DOHH2 (cell line): ENCODE results near the gene PRKCH.
"Not testable (repeated sequence)": the region's sequence is repeated elsewhere in the genome, so short reads cannot be mapped to it uniquely, and the experiment has no call there.

ENCODE experiments used
- H3F3A ChIP-seq: fragments of 200-600 bp; sonication (generic), shearing (Covaris generic); 2 replicates; pipeline ENCODE4 v1.6.0; 2016; ENCODE audit warnings: antibody characterized with exemption, mild to moderate bottlenecking; ENCODE audit not compliant: control insufficient read depth, insufficient read depth
- H3K27ac ChIP-seq: fragments of 200-600 bp; sonication (generic); 2 replicates; pipeline ENCODE4 v1.5.1; 2014; ENCODE audit warnings: low read depth, mild to moderate bottlenecking, low read length, moderate library complexity
- H3K27me3 ChIP-seq: fragments of 200-600 bp; sonication (generic); 2 replicates; pipeline ENCODE4 v1.6.1; 2014; ENCODE audit warnings: mild to moderate bottlenecking, low read length, mixed read lengths; ENCODE audit not compliant: control insufficient read depth
- H3K36me3 ChIP-seq: fragments of 200-600 bp; sonication (generic); 2 replicates; pipeline ENCODE4 v1.6.1; 2014; ENCODE audit warnings: mild to moderate bottlenecking, low read length, moderate library complexity, mixed read lengths; ENCODE audit not compliant: control insufficient read depth
- H3K4me1 ChIP-seq: fragments of 200-600 bp; sonication (generic); 2 replicates; pipeline ENCODE4 v1.6.1; 2014; ENCODE audit warnings: mild to moderate bottlenecking, low read length, mixed read lengths; ENCODE audit not compliant: control insufficient read depth
- H3K4me2 ChIP-seq: fragments of 200-600 bp; sonication (generic); 2 replicates; pipeline ENCODE4 v1.6.0; 2014; ENCODE audit warnings: mild to moderate bottlenecking, low read length, moderate library complexity
- H3K4me3 ChIP-seq: fragments of 200-600 bp; sonication (generic); 2 replicates; pipeline ENCODE4 v1.5.1; 2014; ENCODE audit warnings: mild to moderate bottlenecking, low read length, mixed read lengths
- H3K79me2 ChIP-seq: fragments of 200-600 bp; sonication (generic); 2 replicates; pipeline ENCODE4 v1.6.1; 2014; ENCODE audit warnings: mild to moderate bottlenecking, low read length, mixed read lengths; ENCODE audit not compliant: control insufficient read depth
- H3K9me2 ChIP-seq: fragments of 200-600 bp; sonication (generic); replicated peaks from 2 replicates; pipeline ENCODE4 v1.6.1; 2014; ENCODE audit warnings: mild to moderate bottlenecking, low read length, mixed read lengths; ENCODE audit not compliant: control insufficient read depth
- H3K9me3 ChIP-seq: fragments of 200-600 bp; sonication (generic); 2 replicates; pipeline ENCODE4 v1.6.1; 2014; ENCODE audit warnings: antibody characterized with exemption, low read length, mixed read lengths; ENCODE audit not compliant: control insufficient read depth, insufficient read depth
- H4K20me1 ChIP-seq: fragments of 200-600 bp; sonication (generic); 2 replicates; pipeline ENCODE4 v1.6.0; 2014; ENCODE audit warnings: low read depth, mild to moderate bottlenecking, antibody characterized with exemption, low read length, moderate library complexity; ENCODE audit not compliant: control insufficient read depth, insufficient read depth
- EZH2phosphoT487 ChIP-seq: fragments of 200-600 bp; sonication (generic); IDR thresholded peaks from 2 replicates; pipeline ENCODE4 v1.6.1; 2017; ENCODE audit warnings: borderline replicate concordance, mild to moderate bottlenecking, antibody characterized with exemption, low read length, moderate library complexity, mixed read lengths
- TF ChIP-seq, protein P1 (sequence below): fragments of 200-600 bp; sonication (generic); IDR thresholded peaks from one replicate; pipeline ENCODE4 v1.5.1; 2014; ENCODE audit warnings: antibody characterized with exemption, mild to moderate bottlenecking, low read depth, low read length; ENCODE audit not compliant: poor library complexity, severe bottlenecking

PRKCH gene

DNA sequence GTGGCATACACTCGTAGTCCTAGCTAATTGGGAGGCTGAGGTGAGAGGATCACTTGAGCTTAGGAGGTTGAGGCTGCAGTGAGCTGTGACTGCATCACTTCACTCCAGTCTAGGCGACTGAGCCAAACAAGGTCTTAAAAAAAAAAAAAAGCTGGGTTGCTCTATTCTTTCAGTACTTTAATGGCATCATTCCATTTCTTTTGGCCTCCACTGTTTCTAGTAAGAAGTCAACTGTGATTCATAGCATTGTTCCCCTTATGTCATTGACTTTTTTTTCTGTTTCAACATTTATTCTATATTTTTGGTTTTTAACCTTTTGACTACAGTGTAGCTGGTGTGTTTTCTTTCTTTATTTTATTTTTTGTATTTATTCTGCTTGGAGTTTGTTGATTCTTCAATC lies 16.7 kb upstream of the PRKCH start:
- Histone ChIP-seq H3K9me3 (peaks cover 5% of the 10 kb centered on the region; the same call in 1 of the 2 replicates), H3K27me3 (no peaks in the 10 kb centered on the region), H4K20me1 (no peaks in the 10 kb centered on the region), H3K79me2 (no peaks in the 10 kb centered on the region), H3K9me2 (no peaks in the 10 kb centered on the region), H3K4me2 (no peak overlapping the region), H3F3A (no peaks in the 10 kb centered on the region), H3K36me3 (no peaks in the 10 kb centered on the region), H3K4me3 (no peak overlapping the region), H3K4me1 (peaks cover 5% of the 10 kb centered on the region), H3K27ac (no peak overlapping the region)
- TF ChIP-seq, protein P1, sequence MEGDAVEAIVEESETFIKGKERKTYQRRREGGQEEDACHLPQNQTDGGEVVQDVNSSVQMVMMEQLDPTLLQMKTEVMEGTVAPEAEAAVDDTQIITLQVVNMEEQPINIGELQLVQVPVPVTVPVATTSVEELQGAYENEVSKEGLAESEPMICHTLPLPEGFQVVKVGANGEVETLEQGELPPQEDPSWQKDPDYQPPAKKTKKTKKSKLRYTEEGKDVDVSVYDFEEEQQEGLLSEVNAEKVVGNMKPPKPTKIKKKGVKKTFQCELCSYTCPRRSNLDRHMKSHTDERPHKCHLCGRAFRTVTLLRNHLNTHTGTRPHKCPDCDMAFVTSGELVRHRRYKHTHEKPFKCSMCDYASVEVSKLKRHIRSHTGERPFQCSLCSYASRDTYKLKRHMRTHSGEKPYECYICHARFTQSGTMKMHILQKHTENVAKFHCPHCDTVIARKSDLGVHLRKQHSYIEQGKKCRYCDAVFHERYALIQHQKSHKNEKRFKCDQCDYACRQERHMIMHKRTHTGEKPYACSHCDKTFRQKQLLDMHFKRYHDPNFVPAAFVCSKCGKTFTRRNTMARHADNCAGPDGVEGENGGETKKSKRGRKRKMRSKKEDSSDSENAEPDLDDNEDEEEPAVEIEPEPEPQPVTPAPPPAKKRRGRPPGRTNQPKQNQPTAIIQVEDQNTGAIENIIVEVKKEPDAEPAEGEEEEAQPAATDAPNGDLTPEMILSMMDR = no peak
- no peak for TF ChIP-seq EZH2phosphoT487

DNA sequence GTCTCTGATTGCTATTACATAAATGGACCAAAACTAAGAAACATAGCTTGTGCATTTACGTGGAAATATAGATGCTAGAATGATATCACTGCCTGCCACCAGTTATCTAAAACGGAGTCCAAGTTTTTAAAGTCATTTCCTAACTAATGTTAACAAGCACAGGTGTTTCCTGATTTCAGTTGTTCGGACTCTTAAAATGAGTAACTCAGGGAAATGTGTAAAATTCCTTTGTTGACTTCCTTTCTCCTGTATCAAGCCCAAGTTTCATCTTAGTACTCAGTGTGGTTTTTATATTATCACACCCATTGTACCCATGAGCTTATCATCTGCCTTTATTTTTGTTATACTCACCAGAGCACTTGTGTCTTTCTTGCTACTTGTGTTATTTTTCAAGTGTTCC lies 13.2 kb upstream of the PRKCH start:
- Histone ChIP-seq H3K9me2 (no peaks in the 10 kb centered on the region), H4K20me1 (no peaks in the 10 kb centered on the region), H3K27me3 (no peaks in the 10 kb centered on the region), H3K79me2 (no peaks in the 10 kb centered on the region), H3K4me1 (peaks cover 5% of the 10 kb centered on the region), H3K27ac (no peak overlapping the region), H3K4me2 (no peak overlapping the region), H3K9me3 (peaks cover 13% of the 10 kb centered on the region), H3K36me3 (no peaks in the 10 kb centered on the region), H3F3A (no peaks in the 10 kb centered on the region), H3K4me3 (no peak overlapping the region)
- TF ChIP-seq, protein P1 = no peak
- TF ChIP-seq EZH2phosphoT487 = no peak

DNA sequence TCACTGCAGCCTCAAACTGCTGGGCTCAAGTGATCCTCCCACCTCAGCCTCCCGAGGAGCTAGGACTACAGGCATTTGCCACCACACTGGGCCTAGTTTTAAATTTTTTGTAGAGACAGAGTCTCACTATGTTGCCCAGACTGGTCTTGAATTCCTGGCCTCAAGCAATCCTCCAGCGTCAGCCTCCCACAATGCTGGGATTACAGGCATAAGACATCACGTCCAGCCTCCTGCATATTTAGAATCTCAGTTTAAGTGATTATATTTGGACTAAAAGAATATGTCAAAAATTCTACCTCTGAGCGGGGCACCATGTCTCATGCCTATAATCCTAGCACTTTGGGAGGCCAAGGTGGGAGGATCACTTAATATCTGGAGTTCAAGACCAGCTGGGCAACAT lies 12.7 kb upstream of the PRKCH start:
- H3K79me2 ChIP-seq, H3K4me3 ChIP-seq, H3K36me3 ChIP-seq, H3F3A ChIP-seq, H4K20me1 ChIP-seq, H3K9me2 ChIP-seq, H3K27me3 ChIP-seq, H3K4me2 ChIP-seq, H3K4me1 ChIP-seq, H3K27ac ChIP-seq: not testable (repeated sequence)
- peaks cover 13% of the 10 kb centered on the region for H3K9me3 ChIP-seq

DNA sequence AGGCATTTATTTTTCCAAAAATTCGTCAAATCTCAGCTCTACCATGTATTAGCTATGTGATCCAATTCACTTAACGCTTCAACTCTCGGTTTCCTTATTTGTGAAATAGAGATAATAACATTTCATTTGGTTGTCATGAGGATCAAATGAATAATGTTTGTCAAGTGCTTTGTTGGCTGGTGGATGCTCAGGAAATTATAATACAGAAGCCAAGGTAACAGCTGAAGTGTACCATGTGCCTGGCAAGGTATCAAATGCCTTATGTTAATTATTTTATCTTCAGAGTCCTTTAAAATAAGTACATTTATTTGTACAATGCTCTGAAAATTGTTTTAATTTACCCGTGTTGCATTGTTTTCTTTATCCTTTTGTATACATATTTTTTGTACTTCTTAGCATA lies 6.1 kb upstream of the PRKCH start:
- Histone ChIP-seq H3K27me3 (0 out of 2 replicates have a peak, but pooled peaks cover 3% of the 10 kb centered on the region), H3K27ac (no peak overlapping the region), H3K9me2 (no peaks in the 10 kb centered on the region)

More for the DNA sequence above, 6.1 kb upstream of the PRKCH start:
- Histone ChIP-seq H3K36me3 (no peaks in the 10 kb centered on the region), H4K20me1 (no peaks in the 10 kb centered on the region), H3K79me2 (no peaks in the 10 kb centered on the region), H3K9me3 (peaks cover 6% of the 10 kb centered on the region), H3K4me2 (no peak overlapping the region), H3K4me1 (no peaks in the 10 kb centered on the region), H3K4me3 (no peak overlapping the region), H3F3A (no peaks in the 10 kb centered on the region)
- TF ChIP-seq EZH2phosphoT487 = no peak
- TF ChIP-seq, protein P1 = no peak
